Body of pancreas (tissue), 4 donors: Measurements from ENCODE around the gene ZNF443.

Experiments used
- CTCF ChIP-seq, 7 experiments: fragments of 450-650 bp in 4 of 7; fragments of 200-600 bp in 3 of 7; sonication (generic) in 3 of 7; IDR thresholded peaks; one replicate each; pipeline ENCODE4 v1.5.1; 2016 to 2019; ENCODE audit warnings: antibody characterized with exemption in 7 of 7
- POLR2A ChIP-seq, 3 donors: fragments of 450-650 bp; IDR thresholded peaks; one replicate each; pipeline ENCODE4 v1.6.1; 2016; ENCODE audit warnings: antibody characterized with exemption in 3 of 3, mild to moderate bottlenecking in 2 of 3

- no peak for TF ChIP-seq CTCF (IDR thresholded peaks at IDR 0.05)
- TF ChIP-seq POLR2A (IDR thresholded peaks at IDR 0.05): no peak
These were observed 12.7 kb upstream of the ZNF443 start for GRCh38 chr19:12453495-12453894.
